IMR-90 (cell line): ENCODE measurements around the gene DOCK1. TPM values are rescaled to one million over a fixed set of nuclear protein-coding genes. Genes with fewer than 3 reads are reported as not detected.

Experiments used
- ATAC-seq: fragments of 200-7000 bp; cut with Tn5 transposase; 2 replicates; pipeline ENCODE4 v1.9.1; 2020; ENCODE audit warnings: low read depth, mild to moderate bottlenecking, moderate library complexity
- BruUV-seq: library from RNA; stranded (reverse); fragments of 400-500 nt; replicated peaks from 2 replicates; lab custom pipeline; 2021; lab: Mats Ljungman, UMichigan
- CTCF ChIA-PET: fragments of 300-600 bp; formaldehyde crosslinking; extraction: SDS; loops from one replicate; lab custom pipeline; 2021; ENCODE audit warnings: antibody characterized with exemption; lab: Yijun Ruan, JAX
- POLR2A ChIA-PET: fragments of 300-600 bp; sonication (Branson Sonifier 250); formaldehyde crosslinking; loops from one replicate; lab custom pipeline; 2022; ENCODE audit warnings: antibody characterized with exemption; ENCODE audit not compliant: unreplicated experiment; lab: Charles Lee
- DNase-seq: peaks from one replicate; pipeline ENCODE4 v3.0.0; 2013
- H2AFZ ChIP-seq: replicated peaks from 2 replicates; pipeline ENCODE3; 2013; ENCODE audit warnings: low read length, mild to moderate bottlenecking; ENCODE audit not compliant: poor library complexity
- H2AK5ac ChIP-seq: 2 replicates; pipeline ENCODE4 v1.6.1; 2013; ENCODE audit warnings: low read depth, low read length, inconsistent platforms
- H2AK9ac ChIP-seq: replicated peaks from 2 replicates; pipeline ENCODE3; 2013; ENCODE audit warnings: mild to moderate bottlenecking, low read depth, low read length, moderate library complexity; ENCODE audit not compliant: poor library complexity
- H2BK120ac ChIP-seq: 2 replicates; pipeline ENCODE4 v1.6.1; 2013; ENCODE audit warnings: low read depth, low read length, inconsistent platforms
- H2BK15ac ChIP-seq: 3 replicates; pipeline ENCODE4 v1.6.1; 2013; ENCODE audit warnings: low read depth, low read length, inconsistent platforms
- H2BK20ac ChIP-seq: 2 replicates; pipeline ENCODE4 v1.6.1; 2013; ENCODE audit warnings: low read depth, mild to moderate bottlenecking, inconsistent platforms, low read length, moderate library complexity
- H2BK5ac ChIP-seq: 2 replicates; pipeline ENCODE4 v1.6.1; 2013; ENCODE audit warnings: mild to moderate bottlenecking, low read depth, low read length, inconsistent platforms; ENCODE audit not compliant: poor library complexity, severe bottlenecking
- H3K14ac ChIP-seq: replicated peaks from 2 replicates; pipeline ENCODE4 v1.6.1; 2013; ENCODE audit warnings: low read depth, low read length, inconsistent platforms
- H3K18ac ChIP-seq: 2 replicates; pipeline ENCODE4 v1.6.1; 2013; ENCODE audit warnings: low read depth, low read length, control low read depth
- H3K23ac ChIP-seq: 2 replicates; pipeline ENCODE4 v1.6.1; 2013; ENCODE audit warnings: low read depth, low read length, inconsistent platforms
- H3K27ac ChIP-seq: 2 replicates; pipeline ENCODE4 v1.5.1; 2013; ENCODE audit warnings: mild to moderate bottlenecking, control low read depth, low read length; ENCODE audit not compliant: insufficient read depth
- H3K27me3 ChIP-seq: 2 replicates; pipeline ENCODE4 v1.6.1; 2013; ENCODE audit warnings: low read length; ENCODE audit not compliant: control insufficient read depth, insufficient read depth
- H3K36me3 ChIP-seq: 2 replicates; pipeline ENCODE4 v1.6.1; 2013; ENCODE audit warnings: low read length, mixed read lengths; ENCODE audit not compliant: control insufficient read depth, insufficient read depth
- H3K4ac ChIP-seq: 2 replicates; pipeline ENCODE4 v1.6.1; 2013; ENCODE audit warnings: low read depth, low read length, inconsistent platforms
- H3K4me1 ChIP-seq: 2 replicates; pipeline ENCODE4 v1.6.1; 2013; ENCODE audit warnings: low read length, mixed read lengths; ENCODE audit not compliant: control insufficient read depth, insufficient read depth
- H3K4me2 ChIP-seq: 2 replicates; pipeline ENCODE4 v1.6.1; 2013; ENCODE audit warnings: low read depth, mild to moderate bottlenecking, control low read depth, low read length, moderate library complexity
- H3K4me3 ChIP-seq: 2 replicates; pipeline ENCODE4 v1.5.1; 2013; ENCODE audit warnings: low read depth, mild to moderate bottlenecking, control low read depth, low read length, moderate library complexity; ENCODE audit not compliant: insufficient read depth
- H3K56ac ChIP-seq: 2 replicates; pipeline ENCODE4 v1.6.1; 2013; ENCODE audit warnings: low read length, inconsistent platforms; ENCODE audit not compliant: insufficient read depth; ENCODE audit errors: extremely low read depth
- H3K79me1 ChIP-seq, 2 experiments: 2 replicates each; pipeline ENCODE4 v1.6.1; 2013; ENCODE audit warnings: low read length in 2 of 2, inconsistent platforms in 1 of 2, low read depth in 1 of 2
- H3K9ac ChIP-seq: 2 replicates; pipeline ENCODE4 v1.6.1; 2013; ENCODE audit warnings: low read depth, low read length, control low read depth
- H3K9me1 ChIP-seq: 2 replicates; pipeline ENCODE4 v1.6.1; 2013; ENCODE audit warnings: low read length, inconsistent platforms; ENCODE audit not compliant: insufficient read depth
- H3K9me3 ChIP-seq: 2 replicates; pipeline ENCODE4 v1.6.1; 2013; ENCODE audit warnings: low read length; ENCODE audit not compliant: control insufficient read depth, insufficient read depth
- H4K20me1 ChIP-seq: 2 replicates; pipeline ENCODE4 v1.6.1; 2013; ENCODE audit warnings: low read length, inconsistent platforms; ENCODE audit not compliant: insufficient read depth
- H4K5ac ChIP-seq: 2 replicates; pipeline ENCODE4 v1.6.1; 2013; ENCODE audit warnings: mild to moderate bottlenecking, low read depth, low read length, control low read depth
- H4K8ac ChIP-seq, 2 experiments: 2 replicates each; pipeline ENCODE4 v1.6.1; 2013; ENCODE audit warnings: low read depth in 2 of 2, low read length in 2 of 2, control low read depth in 1 of 2, inconsistent platforms in 1 of 2
- H4K91ac ChIP-seq: 2 replicates; pipeline ENCODE4 v1.6.1; 2013; ENCODE audit warnings: low read depth, low read length, inconsistent platforms; ENCODE audit not compliant: insufficient read depth
- BHLHE40 ChIP-seq: fragments of 150-350 bp; IDR thresholded peaks from 2 replicates; pipeline ENCODE4 v1.6.1; 2016; ENCODE audit warnings: mild to moderate bottlenecking, low read depth, low read length
- CEBPB ChIP-seq: IDR thresholded peaks from 2 replicates; pipeline ENCODE4 v1.6.1; 2012; ENCODE audit warnings: low read depth, low read length, improper control_type of control experiment
- CHD1 ChIP-seq: IDR thresholded peaks from 2 replicates; pipeline ENCODE4 v1.6.1; 2012; ENCODE audit warnings: low read depth, low read length, improper control_type of control experiment
- CTCF ChIP-seq: conservative IDR thresholded peaks from 2 replicates; pipeline ENCODE4 v1.5.1; 2012; ENCODE audit warnings: mild to moderate bottlenecking, low read depth, low read length, improper control_type of control experiment
- ELK1 ChIP-seq: fragments of 150-350 bp; IDR thresholded peaks from 2 replicates; pipeline ENCODE4 v1.6.1; 2016; ENCODE audit warnings: low read depth, mild to moderate bottlenecking, low read length, moderate library complexity, borderline replicate concordance
- FOS ChIP-seq: fragments of 150-350 bp; IDR thresholded peaks from 2 replicates; pipeline ENCODE4 v1.6.1; 2016; ENCODE audit warnings: low read depth, low read length
- MAFK ChIP-seq: IDR thresholded peaks from 2 replicates; pipeline ENCODE4 v1.6.1; 2012; ENCODE audit warnings: low read depth, low read length, improper control_type of control experiment
- MAZ ChIP-seq: IDR thresholded peaks from 2 replicates; pipeline ENCODE4 v1.6.1; 2012; ENCODE audit warnings: low read depth, mild to moderate bottlenecking, low read length, improper control_type of control experiment, moderate library complexity, borderline replicate concordance
- MXI1 ChIP-seq: IDR thresholded peaks from 2 replicates; pipeline ENCODE4 v1.6.1; 2012; ENCODE audit warnings: low read depth, mild to moderate bottlenecking, low read length, moderate library complexity, borderline replicate concordance
- NFE2L2 ChIP-seq: fragments of 150-350 bp; IDR thresholded peaks from 2 replicates; pipeline ENCODE4 v1.6.1; 2016; ENCODE audit warnings: low read depth, mild to moderate bottlenecking, low read length
- RCOR1 ChIP-seq: IDR thresholded peaks from 2 replicates; pipeline ENCODE4 v1.6.1; 2012; ENCODE audit warnings: mild to moderate bottlenecking, low read length, improper control_type of control experiment; ENCODE audit not compliant: insufficient replicate concordance
- RFX5 ChIP-seq: IDR thresholded peaks from 2 replicates; pipeline ENCODE4 v1.8.0; 2012; ENCODE audit warnings: low read depth, mild to moderate bottlenecking, low read length, moderate library complexity
- SMC3 ChIP-seq: fragments of 150-350 bp; IDR thresholded peaks from 2 replicates; pipeline ENCODE4 v1.6.1; 2016; ENCODE audit warnings: low read depth, mild to moderate bottlenecking, antibody characterized with exemption, low read length, moderate library complexity
- WGBS, 2 experiments: methylation state at CpG; one replicate each; pipeline versions ENCODE4 v1.1.5 to v1.1.7; 2013; ENCODE audit warnings: missing lambda C conversion rate in 2 of 2; ENCODE audit not compliant: insufficient read length in 1 of 2; ENCODE audit errors: extremely low coverage in 2 of 2; 5-methylcytosine and 5-hydroxymethylcytosine counted together
- dilution Hi-C: fragments of 300-500 bp; cut with HindIII; formaldehyde crosslinking; loops from one replicate; pipeline ENCODE4 v1.14.3; 2018; ENCODE audit warnings: low sequenced_read_pairs; ENCODE audit not compliant: unreplicated experiment
- in situ Hi-C: fragments of 300-500 bp; cut with MboI; formaldehyde crosslinking; loops from 3 replicates; pipeline ENCODE4 v1.14.3; 2019; ENCODE audit warnings: low sequenced_read_pairs, inconsistent platforms, mixed read lengths
- intact Hi-C: fragments of 100-400 bp; cut with micrococcal nuclease; formaldehyde crosslinking; loops from 2 replicates; pipeline ENCODE4 v1.10.0; 2022
- polyA plus RNA-seq, 3 experiments: library from polyadenylated mRNA; depleted of rRNA; stranded (reverse); fragments of >200 nt; gene quantifications; 2 replicates each; pipeline ENCODE4 v1.2.3, GENCODE V29; 2012; ENCODE audit warnings: low replicate concordance in 1 of 3
- total RNA-seq: library from RNA; depleted of rRNA; stranded (reverse); fragments of >200 nt; gene quantifications from 2 replicates; pipeline ENCODE4 v1.2.3, GENCODE V29; 2012

The DOCK1 gene
- total and polyA plus RNA-seq, 2 of the 4 experiments (the other 2 are of a cell fraction) = 28.2 to 71.0 TPM

DNA sequence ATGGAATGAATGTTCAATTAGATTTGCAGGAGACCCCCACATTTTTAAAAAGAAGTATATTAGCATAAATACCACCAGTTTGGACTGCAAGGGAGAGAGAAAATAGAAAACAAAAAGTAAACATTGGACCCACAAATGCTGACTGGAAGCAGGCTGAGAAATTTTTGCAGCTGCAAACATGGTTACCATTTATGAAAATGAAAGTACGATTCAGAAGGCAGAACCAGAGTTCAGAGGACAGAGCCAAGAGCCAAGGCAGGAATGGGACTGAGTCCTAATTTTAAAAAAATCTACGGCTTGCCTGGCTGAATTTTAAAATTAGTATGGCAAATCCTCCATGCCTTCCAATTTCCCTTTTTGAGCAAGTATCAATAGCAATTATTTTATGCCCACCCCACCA is 569.3 kb downstream of the DOCK1 start:
- dilution Hi-C loops (no loop called here), in situ Hi-C loops (no loop called here)
- no CpG with 5 or more reads among the region's 2 CpGs for WGBS, 2 experiments

More for the DNA sequence above, 569.3 kb downstream of the DOCK1 start:
- H3K18ac ChIP-seq = no peak overlapping the region
- no peak overlapping the region for H2BK20ac ChIP-seq
- intact Hi-C loops = no loop called here
- BruUV-seq = no TSS peak
- no peaks in the 10 kb centered on the region for H3K9me3 ChIP-seq
- ATAC-seq = no peak
- H3K4me2 ChIP-seq = no peak overlapping the region
- H3K4ac ChIP-seq = no peak overlapping the region
- H4K91ac ChIP-seq = no peak overlapping the region
- H2AK9ac ChIP-seq = no peak overlapping the region
- H2BK15ac ChIP-seq = no peak overlapping the region
- H2BK120ac ChIP-seq = no peak overlapping the region
- no peaks in the 10 kb centered on the region for H4K20me1 ChIP-seq
- ChIA-PET POLR2A (no interaction called here), CTCF (no interaction called here)
- peaks cover 2% of the 10 kb centered on the region; the same call in 1 of the 2 replicates for H3K27me3 ChIP-seq
- no peak overlapping the region for H3K56ac ChIP-seq
- H3K23ac ChIP-seq = no peak overlapping the region
- H2AK5ac ChIP-seq = no peak overlapping the region
- no peaks in the 10 kb centered on the region for H3K36me3 ChIP-seq
- H4K8ac ChIP-seq = no peak overlapping the region
- H3K79me1 ChIP-seq = no peaks in the 10 kb centered on the region
- H2BK5ac ChIP-seq = no peak overlapping the region
- H3K27ac ChIP-seq = no peak overlapping the region
- H3K4me3 ChIP-seq = no peak overlapping the region
- H3K9me1 ChIP-seq = no peaks in the 10 kb centered on the region
- H3K4me1 ChIP-seq = no peaks in the 10 kb centered on the region
- no peak for DNase-seq
- TF ChIP-seq MAZ (no peak), ELK1 (no peak), CEBPB (no peak), SMC3 (no peak), NFE2L2 (no peak), CTCF (no peak), MAFK (no peak), FOS (no peak), RCOR1 (no peak), RFX5 (no peak), MXI1 (no peak), CHD1 (no peak), BHLHE40 (no peak)
- no peak overlapping the region for H3K9ac ChIP-seq
- no peak overlapping the region for H4K5ac ChIP-seq
- H3K14ac ChIP-seq = no peak overlapping the region
- no peak overlapping the region for H2AFZ ChIP-seq
